ENCODE data around the gene RPL10.

RPL10 gene

GRCh38 chrX:154358829-154359228, 39.3 kb upstream of the RPL10 start:
- TF ChIP-seq EZH2phosphoT487 (IDR thresholded peaks at IDR 0.05; ENCODE audit: low read depth) (no peak), CTCF (IDR thresholded peaks at IDR 0.05; ENCODE audit: low read depth, low read length) (no peak)
- H3K9me3 ChIP-seq (ENCODE audit: insufficient read depth, low read length): no peaks in the 10 kb centered on the region
- H4K20me1 ChIP-seq (ENCODE audit: insufficient read depth, low read length): no peaks in the 10 kb centered on the region
- peaks cover 33% of the 10 kb centered on the region for H3K36me3 ChIP-seq (replicated peaks; ENCODE audit: low read depth, low read length)
- H3K9ac ChIP-seq (ENCODE audit: low read length): no peak overlapping the region
- no peak overlapping the region for H3K27ac ChIP-seq (ENCODE audit: low read length)
- no peak overlapping the region for H3K4me3 ChIP-seq (ENCODE audit: low read length)
- H3K4me1 ChIP-seq (ENCODE audit: low read length): no peaks in the 10 kb centered on the region
- H2AFZ ChIP-seq (ENCODE audit: low read depth, low read length): no peak overlapping the region
- H3K4me2 ChIP-seq (ENCODE audit: low read length): no peak overlapping the region
- no peaks in the 10 kb centered on the region for H3K79me2 ChIP-seq (ENCODE audit: low read length)
- no peaks in the 10 kb centered on the region for H3K27me3 ChIP-seq (ENCODE audit: low read depth, low read length)

GRCh38 chrX:154359362-154360154, 38.6 kb upstream of the RPL10 start:
- Histone ChIP-seq H3K36me3 (replicated peaks; ENCODE audit: low read depth, low read length) (peaks cover 26% of the 10 kb centered on the region), H3K27me3 (ENCODE audit: low read depth, low read length) (no peaks in the 10 kb centered on the region), H3K79me2 (ENCODE audit: low read length) (no peaks in the 10 kb centered on the region), H3K27ac (ENCODE audit: low read length) (no peak overlapping the region), H3K9ac (ENCODE audit: low read length) (no peak overlapping the region), H3K9me3 (ENCODE audit: insufficient read depth, low read length) (no peaks in the 10 kb centered on the region), H3K4me3 (ENCODE audit: low read length) (no peak overlapping the region), H3K4me1 (ENCODE audit: low read length) (no peaks in the 10 kb centered on the region), H4K20me1 (ENCODE audit: insufficient read depth, low read length) (no peaks in the 10 kb centered on the region), H3K4me2 (ENCODE audit: low read length) (no peak overlapping the region), H2AFZ (ENCODE audit: low read depth, low read length) (no peak overlapping the region)
- TF ChIP-seq EZH2phosphoT487 (IDR thresholded peaks at IDR 0.05; ENCODE audit: low read depth): no peak
- no peak for TF ChIP-seq CTCF (IDR thresholded peaks at IDR 0.05; ENCODE audit: low read depth, low read length)

- no peaks in the 10 kb centered on the region for H3K79me2 ChIP-seq (ENCODE audit: low read length)
- H3K4me1 ChIP-seq (ENCODE audit: low read length): no peaks in the 10 kb centered on the region
- no peak overlapping the region for H3K4me2 ChIP-seq (ENCODE audit: low read length)
- no peaks in the 10 kb centered on the region for H3K27me3 ChIP-seq (ENCODE audit: low read depth, low read length)
- H3K9me3 ChIP-seq (ENCODE audit: insufficient read depth, low read length): no peaks in the 10 kb centered on the region
- TF ChIP-seq EZH2phosphoT487 (IDR thresholded peaks at IDR 0.05; ENCODE audit: low read depth) (no peak), CTCF (IDR thresholded peaks at IDR 0.05; ENCODE audit: low read depth, low read length) (no peak)
- no peak overlapping the region for H2AFZ ChIP-seq (ENCODE audit: low read depth, low read length)
- H3K9ac ChIP-seq (ENCODE audit: low read length): no peak overlapping the region
- peaks cover 26% of the 10 kb centered on the region for H3K36me3 ChIP-seq (replicated peaks; ENCODE audit: low read depth, low read length)
- no peak overlapping the region for H3K27ac ChIP-seq (ENCODE audit: low read length)
- H4K20me1 ChIP-seq (ENCODE audit: insufficient read depth, low read length): no peaks in the 10 kb centered on the region
- H3K4me3 ChIP-seq (ENCODE audit: low read length): no peak overlapping the region
These were observed 37.9 kb upstream of the RPL10 start for GRCh38 chrX:154360155-154360713.

GRCh38 chrX:154362085-154362742, 36.0 kb upstream of the RPL10 start:
- no peak for TF ChIP-seq EZH2phosphoT487 (IDR thresholded peaks at IDR 0.05; ENCODE audit: low read depth)
- TF ChIP-seq CTCF (IDR thresholded peaks at IDR 0.05; ENCODE audit: low read depth, low read length): no peak
- Histone ChIP-seq H3K9me3 (ENCODE audit: insufficient read depth, low read length) (no peaks in the 10 kb centered on the region), H3K27ac (ENCODE audit: low read length) (no peak overlapping the region), H4K20me1 (ENCODE audit: insufficient read depth, low read length) (0 out of 2 replicates have a peak, but pooled peaks cover 9% of the 10 kb centered on the region), H3K27me3 (ENCODE audit: low read depth, low read length) (no peaks in the 10 kb centered on the region), H3K9ac (ENCODE audit: low read length) (no peak overlapping the region), H3K4me2 (ENCODE audit: low read length) (no peak overlapping the region), H3K79me2 (ENCODE audit: low read length) (peaks cover 11% of the 10 kb centered on the region; the same call in 1 of the 2 replicates), H2AFZ (ENCODE audit: low read depth, low read length) (no peak overlapping the region), H3K4me3 (ENCODE audit: low read length) (no peak overlapping the region), H3K4me1 (ENCODE audit: low read length) (no peaks in the 10 kb centered on the region), H3K36me3 (replicated peaks; ENCODE audit: low read depth, low read length) (peaks cover 42% of the 10 kb centered on the region)
